Fibroblast of the conjunctiva (primary cell): ENCODE measurements around the gene KLK3.

Experiments
- DNase-seq: peaks from one replicate; pipeline ENCODE4 v3.0.0-alpha.2; 2010; ENCODE audit warnings: low read depth

The KLK3 gene

GRCh38 chr19:50898018-50898417 is 43.3 kb downstream of the KLK3 start:
- no peak for DNase-seq

- no peak for DNase-seq
Observed at GRCh38 chr19:50899569-50899968, 44.9 kb downstream of the KLK3 start.

GRCh38 chr19:50902640-50903039 is 47.9 kb downstream of the KLK3 start:
- no peak for DNase-seq

DNA sequence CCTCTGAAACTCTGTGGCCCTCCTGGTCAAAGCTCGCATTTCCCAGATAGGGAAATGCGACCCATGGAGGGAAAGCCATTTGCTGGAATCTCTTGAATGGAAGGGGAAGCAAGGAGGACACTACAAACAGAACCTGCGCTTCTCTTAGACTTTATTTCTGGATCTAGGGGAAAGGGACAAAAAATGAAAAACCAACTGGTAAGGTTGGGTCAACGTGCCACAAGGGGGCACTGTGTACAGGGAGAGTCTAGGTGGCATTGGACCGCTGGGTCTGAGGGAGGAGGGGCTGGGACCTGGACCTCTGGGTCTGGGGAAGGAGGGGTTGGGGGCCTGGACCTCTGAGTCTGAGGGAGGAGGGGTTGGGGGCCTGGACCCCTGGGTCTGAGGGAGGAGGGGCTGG is 51.5 kb downstream of the KLK3 start:
- DNase-seq: no peak

GRCh38 chr19:50908336-50908735 is 53.6 kb downstream of the KLK3 start:
- no peak for DNase-seq

- no peak for DNase-seq
Observed at GRCh38 chr19:50909240-50910070, 54.7 kb downstream of the KLK3 start.
